ENCODE data around the gene LRGUK. TPM values are rescaled to one million over a fixed set of nuclear protein-coding genes. Genes with fewer than 3 reads are reported as not detected.

Gene LRGUK
- total RNA-seq, 4 donors from 2014 or later, result 0.08 to 0.61 (median 0.39) TPM

DNA sequence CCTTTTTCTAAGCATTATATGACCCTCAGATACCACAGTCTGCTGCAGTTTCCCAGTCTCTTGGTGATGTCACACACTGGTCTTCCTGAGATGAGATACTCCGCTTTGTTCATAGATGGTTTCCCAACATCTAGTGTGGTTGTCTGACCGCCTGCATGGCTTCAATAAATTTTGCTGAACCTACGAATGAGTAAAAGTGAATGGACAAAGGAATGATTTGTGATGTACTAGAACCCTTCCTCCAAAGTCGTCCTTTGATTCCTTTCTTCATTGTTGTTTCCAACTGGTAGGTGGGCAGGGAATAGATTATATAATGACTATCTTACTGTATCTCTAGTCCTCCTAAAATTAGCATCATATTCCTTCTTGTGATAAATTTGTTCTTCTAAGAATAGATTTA lies 107.1 kb downstream of the LRGUK start:
- Histone ChIP-seq H3K27me3 (no peaks in the 10 kb centered on the region), H3K9me3 (peaks cover 0 to 5% (median 0%) of the 10 kb centered on the region in 3 donors), H3K4me3 (no peak overlapping the region), H3K27ac (no peak overlapping the region), H3K4me1 (no peaks in the 10 kb centered on the region), H3K36me3 (no peaks in the 10 kb centered on the region)
- intact Hi-C loops (cut with DNase I), result no loop called here
- TF ChIP-seq, protein P1, sequence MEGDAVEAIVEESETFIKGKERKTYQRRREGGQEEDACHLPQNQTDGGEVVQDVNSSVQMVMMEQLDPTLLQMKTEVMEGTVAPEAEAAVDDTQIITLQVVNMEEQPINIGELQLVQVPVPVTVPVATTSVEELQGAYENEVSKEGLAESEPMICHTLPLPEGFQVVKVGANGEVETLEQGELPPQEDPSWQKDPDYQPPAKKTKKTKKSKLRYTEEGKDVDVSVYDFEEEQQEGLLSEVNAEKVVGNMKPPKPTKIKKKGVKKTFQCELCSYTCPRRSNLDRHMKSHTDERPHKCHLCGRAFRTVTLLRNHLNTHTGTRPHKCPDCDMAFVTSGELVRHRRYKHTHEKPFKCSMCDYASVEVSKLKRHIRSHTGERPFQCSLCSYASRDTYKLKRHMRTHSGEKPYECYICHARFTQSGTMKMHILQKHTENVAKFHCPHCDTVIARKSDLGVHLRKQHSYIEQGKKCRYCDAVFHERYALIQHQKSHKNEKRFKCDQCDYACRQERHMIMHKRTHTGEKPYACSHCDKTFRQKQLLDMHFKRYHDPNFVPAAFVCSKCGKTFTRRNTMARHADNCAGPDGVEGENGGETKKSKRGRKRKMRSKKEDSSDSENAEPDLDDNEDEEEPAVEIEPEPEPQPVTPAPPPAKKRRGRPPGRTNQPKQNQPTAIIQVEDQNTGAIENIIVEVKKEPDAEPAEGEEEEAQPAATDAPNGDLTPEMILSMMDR (IDR thresholded peaks at IDR 0.05), result no peak
- TF ChIP-seq POLR2A (IDR thresholded peaks at IDR 0.05), result no peak
- DNase-seq, result no peak
- 83 to 86% methylated on average over 4 of the region's 4 CpGs for WGBS, 2 donors

DNA sequence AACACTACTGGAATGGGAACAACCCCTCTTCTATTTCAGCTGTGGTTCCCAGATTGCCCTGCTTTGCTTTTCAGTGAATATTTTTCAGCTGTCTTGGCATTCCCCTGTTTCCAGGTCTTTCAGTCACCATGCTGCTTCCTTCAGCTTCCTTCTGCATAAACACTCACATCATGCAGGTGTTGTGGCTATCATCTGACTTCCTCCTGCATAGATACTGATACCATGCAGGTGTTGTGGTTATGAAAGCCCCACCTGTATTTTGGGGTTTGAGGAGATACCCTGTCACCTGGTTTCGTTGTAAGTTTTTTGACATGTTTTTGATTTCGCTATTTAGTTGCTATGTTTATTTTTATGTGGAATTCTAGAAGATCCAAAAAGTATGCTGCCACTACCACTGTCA lies 118.1 kb downstream of the LRGUK start:
- Histone ChIP-seq H3K9me3 (no peaks in the 10 kb centered on the region), H3K36me3 (no peaks in the 10 kb centered on the region), H3K4me3 (no peak overlapping the region), H3K4me1 (no peaks in the 10 kb centered on the region), H3K27ac (no peak overlapping the region), H3K27me3 (peaks cover 0 to 2% (median 0%) of the 10 kb centered on the region in 4 donors)
- TF ChIP-seq, protein P1 (IDR thresholded peaks at IDR 0.05), result no peak
- no peak for TF ChIP-seq POLR2A (IDR thresholded peaks at IDR 0.05)
- 77 to 85% methylated on average over 2 of the region's 2 CpGs for WGBS, 2 donors
- no peak for DNase-seq
- intact Hi-C loops (cut with DNase I), result no loop called here

DNA sequence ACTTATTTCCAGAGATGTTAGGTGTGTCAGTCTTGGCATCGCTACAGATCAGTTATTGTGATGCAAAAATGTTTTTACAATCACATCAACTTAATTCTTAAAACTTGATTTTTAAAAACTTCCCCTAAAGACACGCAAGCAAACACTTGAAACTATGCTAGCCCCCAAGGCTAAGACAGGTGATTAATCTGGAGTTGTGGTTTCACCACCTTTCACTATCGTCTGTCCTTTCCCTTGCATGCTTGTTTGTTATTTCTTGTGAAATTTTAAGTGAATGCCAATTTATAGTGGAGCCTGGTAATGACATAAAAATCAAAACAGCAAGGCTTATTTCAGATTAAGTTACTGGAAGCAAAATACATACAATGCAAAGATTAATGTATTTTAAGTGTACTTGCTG lies 119.2 kb downstream of the LRGUK start:
- DNase-seq, result no peak
- intact Hi-C loops (cut with DNase I), result no loop called here
- Histone ChIP-seq H3K27me3 (peaks cover 0 to 2% (median 0%) of the 10 kb centered on the region in 4 donors), H3K4me3 (no peak overlapping the region), H3K27ac (no peak overlapping the region), H3K36me3 (no peaks in the 10 kb centered on the region), H3K9me3 (no peaks in the 10 kb centered on the region), H3K4me1 (no peaks in the 10 kb centered on the region)
- 22% methylated on average over 3 of the region's 3 CpGs for WGBS, 2 donors
- TF ChIP-seq, protein P1 (IDR thresholded peaks at IDR 0.05), result no peak
- no peak for TF ChIP-seq POLR2A (IDR thresholded peaks at IDR 0.05)

DNA sequence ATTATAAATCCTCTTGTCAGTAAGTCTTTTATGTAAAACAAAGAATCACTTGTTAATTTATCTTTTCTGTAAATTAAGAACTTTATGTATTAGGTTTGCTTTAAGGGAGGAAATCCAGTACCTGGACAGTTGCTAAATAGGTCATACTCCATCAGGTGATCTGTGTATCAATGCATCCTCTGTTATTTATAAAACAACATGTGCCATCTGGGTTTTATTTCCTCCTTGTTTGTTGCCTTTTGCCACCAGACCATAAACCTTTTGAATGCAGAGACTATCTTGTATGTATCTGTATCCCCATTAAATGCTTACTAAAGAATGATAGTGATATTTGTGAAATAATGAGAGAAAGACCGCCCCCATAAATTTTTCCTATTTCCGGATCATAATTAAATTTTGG lies 119.6 kb downstream of the LRGUK start:
- H3K27me3 ChIP-seq, result peaks cover 0 to 2% (median 0%) of the 10 kb centered on the region in 4 donors
- no peaks in the 10 kb centered on the region for H3K4me1 ChIP-seq
- intact Hi-C loops (cut with DNase I), result no loop called here
- no peaks in the 10 kb centered on the region for H3K9me3 ChIP-seq
- H3K36me3 ChIP-seq, result no peaks in the 10 kb centered on the region
- 47 to 68% methylated on average over 2 of the region's 2 CpGs for WGBS, 2 donors
- TF ChIP-seq, protein P1 (IDR thresholded peaks at IDR 0.05), result no peak
- no peak for DNase-seq
- no peak overlapping the region for H3K4me3 ChIP-seq
- H3K27ac ChIP-seq, result no peak overlapping the region

DNA sequence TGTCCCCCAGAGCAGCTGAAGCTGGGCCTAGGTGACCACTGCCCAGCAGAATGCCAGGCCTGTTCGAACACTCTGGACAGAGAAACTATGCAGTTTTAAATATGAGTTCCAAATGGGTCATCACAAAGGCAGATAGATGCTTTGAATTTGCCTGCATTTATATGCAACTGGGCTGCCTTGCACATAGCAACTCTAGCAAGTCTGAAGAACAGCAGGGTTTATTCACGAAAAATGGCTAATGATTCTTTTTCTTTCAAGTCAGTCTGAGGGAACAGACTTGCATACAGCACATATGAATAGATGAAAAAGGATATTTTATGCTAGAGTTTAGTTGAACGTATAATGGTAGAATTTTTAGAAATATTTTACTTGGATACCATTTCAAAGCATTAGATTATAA lies 121.1 kb downstream of the LRGUK start:
- intact Hi-C loops (cut with DNase I), result no loop called here
- 79 to 85% methylated on average over 3 of the region's 3 CpGs for WGBS, 2 donors

More for the DNA sequence above, 121.1 kb downstream of the LRGUK start:
- DNase-seq, result no peak
- Histone ChIP-seq H3K36me3 (no peaks in the 10 kb centered on the region), H3K4me1 (no peaks in the 10 kb centered on the region), H3K9me3 (no peaks in the 10 kb centered on the region), H3K27me3 (peaks cover 0 to 2% (median 0%) of the 10 kb centered on the region in 4 donors), H3K27ac (no peak overlapping the region), H3K4me3 (no peak overlapping the region)
- TF ChIP-seq, protein P1 (IDR thresholded peaks at IDR 0.05), result no peak
- TF ChIP-seq POLR2A (IDR thresholded peaks at IDR 0.05), result no peak

All from esophagus squamous epithelium (tissue), 5 donors.